Ovary (tissue), 9 donors: Measurements from ENCODE around the gene NDUFV2. TPM values are rescaled to one million over a fixed set of nuclear protein-coding genes. Genes with fewer than 3 reads are reported as not detected.

ENCODE experiments used
- DNase-seq, 5 donors: peaks; one replicate each; pipeline ENCODE4 v3.0.0-alpha.2; 2019 to 2020
- H3K27ac ChIP-seq, 2 donors: fragments of 200-600 bp; one replicate each; pipeline versions ENCODE4 v1.5.1 to v1.8.0; 2019 to 2022
- H3K27me3 ChIP-seq: fragments of 200-600 bp; one replicate; pipeline ENCODE4 v1.8.0; 2022
- H3K36me3 ChIP-seq: fragments of 200-600 bp; sonication (generic); one replicate; pipeline ENCODE4 v1.5.1; 2019
- H3K4me1 ChIP-seq: one replicate; pipeline ENCODE4 v1.8.1; 2013; ENCODE audit warnings: mild to moderate bottlenecking, moderate library complexity; ENCODE audit not compliant: insufficient read depth
- H3K4me3 ChIP-seq: fragments of 200-600 bp; sonication (generic); one replicate; pipeline ENCODE4 v1.5.1; 2017
- H3K9me3 ChIP-seq, 2 donors: fragments of 200-600 bp in 1 of 2; sonication (generic) in 1 of 2; one replicate each; pipeline versions ENCODE4 v1.5.1 to v1.8.1; 2013 to 2019; ENCODE audit warnings: mild to moderate bottlenecking in 1 of 2, moderate library complexity in 1 of 2
- CTCF ChIP-seq, 3 donors: fragments of 450-650 bp in 2 of 3; fragments of 200-600 bp in 1 of 3; IDR thresholded peaks; one replicate each; pipeline versions ENCODE4 v1.5.1 to v1.8.0; 2016 to 2022; ENCODE audit warnings: antibody characterized with exemption in 3 of 3, mild to moderate bottlenecking in 1 of 3
- EP300 ChIP-seq: sonication (generic); formaldehyde crosslinking; IDR thresholded peaks from one replicate; pipeline ENCODE4 v1.6.1; 2017; ENCODE audit warnings: antibody characterized with exemption
- POLR2A ChIP-seq: fragments of 450-650 bp; IDR thresholded peaks from one replicate; pipeline ENCODE4 v1.6.1; 2017; ENCODE audit warnings: antibody characterized with exemption, mild to moderate bottlenecking, moderate library complexity
- WGBS, 3 donors: extraction: QIAGEN DNeasy Blood & Tissue Kit in 1 of 3; methylation state at CpG; one replicate each; pipeline versions ENCODE4 v1.1.5 to v1.1.7; 2013 to 2017; 5-methylcytosine and 5-hydroxymethylcytosine counted together
- intact Hi-C, 4 donors: fragments of 100-400 bp; cut with DNase I; formaldehyde crosslinking; loops; one replicate each; pipeline versions ENCODE4 v1.11.0 to v1.15.1; 2022 to 2023
- polyA plus RNA-seq, 2 donors: library from polyadenylated mRNA; stranded (reverse); fragments of 200-250 nt in 1 of 2; fragments of 350-450 nt in 1 of 2; fragmentation: Illumina TruSeq in 1 of 2; extraction: RNeasy Lipid Tissue Mini Kit (QIAGEN cat#74804) in 1 of 2; gene quantifications; one replicate each; pipeline ENCODE4 v1.2.3, GENCODE V29; 2013 to 2014
- total RNA-seq, 7 donors: library from RNA; depleted of rRNA in 2 of 7; stranded (reverse); fragments of >200 nt in 2 of 7; fragmentation: NEBNext Ultra II Directional in 3 of 7; extraction: Animal tissue kit (Norgen Biotek cat#: 25700) in 3 of 7; gene quantifications; one replicate each; pipeline versions ENCODE4 v1.1.0 to v1.2.4, GENCODE V29; 2016 to 2023
- donor health status: DM: no; HTN: no; CAD: no; lungs with moderate emphysema.
- donor health status: DM: no; HTN: no; CAD: no.
- donor health status: Bipolar disorder and iron deficiency.
- donor health status: DM: yes; HTN: yes; CAD: no.
- donor health status: DM: no; HTN: no; CAD: no.
- donor health status: DM: yes; HTN: yes; CAD: no.

The NDUFV2 gene
- total and polyA plus RNA-seq, 9 donors, result 59.7 to 135 (median 76.6) TPM

GRCh38 chr18:9070212-9070611 is 32.3 kb upstream of the NDUFV2 start:
- Histone ChIP-seq H3K27ac (no peak overlapping the region), H3K9me3 (no peaks in the 10 kb centered on the region), H3K36me3 (no peaks in the 10 kb centered on the region), H3K4me1 (no peaks in the 10 kb centered on the region), H3K27me3 (no peaks in the 10 kb centered on the region), H3K4me3 (no peak overlapping the region)
- intact Hi-C loops, result loop anchor here in 2 of 4 donors (5.0 to 10.0 kb wide), 3 partner anchors 77 to 445 kb away; no protein-coding TSS in a partner anchor
- TF ChIP-seq EP300 (no peak), POLR2A (no peak), CTCF (IDR thresholded peaks at IDR 0.05) (no peak)
- no peak for DNase-seq
- WGBS, 3 donors, result 92 to 94% (median 94%) methylated on average over 5 of the region's 5 CpGs

GRCh38 chr18:9079818-9080528 is 22.5 kb upstream of the NDUFV2 start:
- DNase-seq, result no peak
- Histone ChIP-seq H3K4me3 (no peak overlapping the region), H3K9me3 (no peaks in the 10 kb centered on the region), H3K4me1 (no peaks in the 10 kb centered on the region), H3K27me3 (no peaks in the 10 kb centered on the region), H3K27ac (no peak overlapping the region), H3K36me3 (no peaks in the 10 kb centered on the region)
- TF ChIP-seq POLR2A (no peak), EP300 (no peak), CTCF (IDR thresholded peaks at IDR 0.05) (no peak)
- intact Hi-C loops, result loop anchor here in 2 of 4 donors (5.0 to 10.0 kb wide), 3 partner anchors 67 to 435 kb away; no protein-coding TSS in a partner anchor
- WGBS, 3 donors, result 63 to 71% (median 70%) methylated on average over 6 of the region's 6 CpGs

GRCh38 chr18:9081940-9082339 is 20.6 kb upstream of the NDUFV2 start:
- intact Hi-C loops, result no loop called here

More at GRCh38 chr18:9081940-9082339, 20.6 kb upstream of the NDUFV2 start:
- H3K27ac ChIP-seq, result no peak overlapping the region
- H3K36me3 ChIP-seq, result no peaks in the 10 kb centered on the region
- 82 to 83% (median 82%) methylated on average over 4 of the region's 4 CpGs for WGBS, 3 donors
- no peaks in the 10 kb centered on the region for H3K27me3 ChIP-seq
- no peak for TF ChIP-seq EP300
- TF ChIP-seq POLR2A, result no peak
- TF ChIP-seq CTCF (IDR thresholded peaks at IDR 0.05), result no peak
- H3K4me1 ChIP-seq, result no peaks in the 10 kb centered on the region
- no peaks in the 10 kb centered on the region for H3K9me3 ChIP-seq
- no peak for DNase-seq
- H3K4me3 ChIP-seq, result no peak overlapping the region
